Measurements from ENCODE around the gene PARD3B. TPM values are rescaled to one million over a fixed set of nuclear protein-coding genes. Genes with fewer than 3 reads are reported as not detected.

The PARD3B gene
- total RNA-seq, 1 experiment from 2014 or later: 0.37 TPM

DNA sequence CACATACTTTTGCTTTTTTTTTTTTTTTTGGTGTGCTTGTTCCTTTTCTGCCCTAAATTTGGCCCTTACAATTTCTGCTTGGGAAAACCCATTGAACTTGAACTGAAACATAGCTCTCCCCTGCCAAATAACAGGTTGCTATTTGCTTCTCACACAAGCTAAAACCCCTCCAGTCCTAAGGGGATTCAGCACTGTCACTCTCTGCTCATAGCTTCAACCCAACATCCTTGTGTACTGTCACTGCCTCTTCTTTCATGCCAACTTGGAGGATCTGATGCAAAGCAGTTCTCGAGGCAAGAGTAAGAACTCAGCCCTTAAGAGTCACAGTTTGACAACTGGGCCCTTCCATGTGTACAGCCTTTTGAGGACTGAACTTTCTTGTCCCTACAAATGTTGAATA is 1106.4 kb downstream of the PARD3B start:
- no peak for DNase-seq (ENCODE audit: low read depth, low spot score)
- in situ Hi-C loops (cut with HindIII; ENCODE audit: low pct_unique_long_range_greater_than_20kb, low sequenced_read_pairs): no loop called here

DNA sequence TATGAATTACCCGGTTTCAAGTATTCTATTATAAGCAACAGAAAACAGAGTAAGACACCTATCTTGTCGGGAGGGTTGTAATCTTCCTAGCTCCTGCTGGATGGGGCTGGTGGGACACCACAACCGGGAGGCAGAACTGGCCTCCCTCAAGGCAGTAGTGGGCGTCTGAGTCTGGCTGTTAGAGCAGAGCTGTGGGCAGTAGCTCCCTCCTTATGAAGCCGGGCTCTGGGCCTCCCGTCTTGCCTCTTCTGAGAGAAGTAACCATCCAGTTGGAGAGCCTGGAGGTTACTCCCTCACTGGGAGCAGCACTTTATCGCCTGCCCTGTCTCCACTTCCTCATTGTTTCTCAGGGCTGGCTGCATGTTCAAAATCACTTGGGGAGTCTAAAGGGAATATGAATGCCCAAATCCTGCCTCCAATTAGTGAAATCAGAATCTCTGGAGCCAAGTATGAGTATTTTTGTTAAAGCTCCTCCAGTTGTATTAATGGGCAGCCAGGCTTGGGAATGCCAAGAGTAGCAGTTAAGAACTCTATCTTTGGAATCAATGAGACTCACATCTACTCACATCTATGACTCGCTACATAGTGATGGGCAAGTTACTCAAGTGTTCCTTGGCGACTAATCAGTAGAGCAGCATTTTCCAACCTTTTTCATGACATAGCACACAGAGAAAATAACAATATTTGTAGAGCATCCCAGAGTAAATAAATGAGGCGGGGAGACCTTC is 1109.8 kb downstream of the PARD3B start:
- in situ Hi-C loops (cut with HindIII; ENCODE audit: low pct_unique_long_range_greater_than_20kb, low sequenced_read_pairs): no loop called here
- DNase-seq (ENCODE audit: low read depth, low spot score): no peak

DNA sequence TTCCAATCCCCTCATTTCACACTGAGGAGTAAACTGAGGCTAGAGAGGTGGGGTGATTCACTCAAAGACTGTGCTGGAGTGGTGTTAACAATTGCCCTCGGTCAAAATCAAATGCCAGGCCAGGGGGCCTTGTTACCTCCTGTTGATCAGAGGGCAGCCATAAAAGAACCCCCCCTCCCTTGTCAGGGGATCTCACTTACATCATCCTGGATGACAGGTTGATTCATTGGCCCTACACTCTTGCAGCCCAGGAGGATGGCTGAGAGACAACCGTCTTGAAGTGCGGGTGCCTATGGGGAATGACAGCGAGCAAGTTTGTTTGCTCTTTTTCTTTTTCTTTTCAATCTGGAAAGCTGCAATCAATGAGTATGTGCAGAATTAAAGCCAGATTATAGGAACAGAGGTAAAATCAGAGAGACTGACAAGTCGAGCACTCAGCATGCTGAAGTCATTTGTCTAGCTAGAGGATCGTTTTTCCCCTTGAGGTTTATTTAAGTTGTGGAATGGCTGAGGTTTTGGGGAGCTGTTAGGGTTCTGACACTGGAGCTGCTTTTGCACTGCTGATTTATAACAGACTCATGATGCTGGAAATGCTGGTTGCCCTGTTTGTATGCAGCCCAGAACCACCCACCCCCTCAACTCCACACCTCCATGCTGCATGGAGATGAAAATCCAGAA is 1110.6 kb downstream of the PARD3B start:
- in situ Hi-C loops (cut with HindIII; ENCODE audit: low pct_unique_long_range_greater_than_20kb, low sequenced_read_pairs): no loop called here
- DNase-seq (ENCODE audit: low read depth, low spot score): no peak

DNA sequence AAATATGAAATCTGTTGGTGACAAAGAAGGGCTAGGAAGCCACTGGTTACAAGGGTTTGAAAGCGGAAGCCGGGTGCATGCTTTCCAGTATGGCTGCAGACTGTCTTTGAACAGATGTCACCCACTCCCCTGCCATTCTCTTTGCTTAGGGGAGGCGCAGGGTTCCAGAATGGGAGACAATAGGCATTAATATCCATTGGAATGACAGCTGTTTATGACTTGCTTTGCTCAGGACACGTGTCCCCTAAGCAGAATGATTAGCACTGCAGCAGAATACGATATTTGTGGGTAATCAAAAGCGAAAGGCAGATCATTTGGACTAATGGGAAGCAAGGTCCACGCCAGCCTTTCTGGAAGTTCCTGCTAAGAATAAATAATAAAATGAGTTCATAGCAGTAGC is 1111.2 kb downstream of the PARD3B start:
- DNase-seq (ENCODE audit: low read depth, low spot score): no peak
- in situ Hi-C loops (cut with HindIII; ENCODE audit: low pct_unique_long_range_greater_than_20kb, low sequenced_read_pairs): no loop called here

DNA sequence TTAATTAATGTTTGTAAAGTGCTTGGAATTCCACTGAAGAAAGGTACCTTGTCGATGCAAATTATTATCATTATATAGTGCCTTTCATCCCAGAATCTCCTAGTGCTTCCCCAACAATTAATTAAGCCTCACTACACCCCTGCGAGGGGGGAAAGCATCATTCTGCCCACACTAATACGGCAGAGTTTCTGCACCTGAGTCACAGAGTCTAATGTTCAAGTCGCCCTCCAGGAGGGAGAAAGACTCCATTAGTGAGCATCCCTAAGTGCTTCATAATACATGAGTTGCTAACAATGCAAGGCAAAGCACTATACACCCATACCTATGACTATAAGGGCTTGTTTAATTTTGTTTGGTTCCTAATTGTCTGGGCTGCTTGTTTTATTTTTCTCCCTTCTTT is 1111.7 kb downstream of the PARD3B start:
- in situ Hi-C loops (cut with HindIII; ENCODE audit: low pct_unique_long_range_greater_than_20kb, low sequenced_read_pairs): no loop called here
- DNase-seq (ENCODE audit: low read depth, low spot score): no peak

DNA sequence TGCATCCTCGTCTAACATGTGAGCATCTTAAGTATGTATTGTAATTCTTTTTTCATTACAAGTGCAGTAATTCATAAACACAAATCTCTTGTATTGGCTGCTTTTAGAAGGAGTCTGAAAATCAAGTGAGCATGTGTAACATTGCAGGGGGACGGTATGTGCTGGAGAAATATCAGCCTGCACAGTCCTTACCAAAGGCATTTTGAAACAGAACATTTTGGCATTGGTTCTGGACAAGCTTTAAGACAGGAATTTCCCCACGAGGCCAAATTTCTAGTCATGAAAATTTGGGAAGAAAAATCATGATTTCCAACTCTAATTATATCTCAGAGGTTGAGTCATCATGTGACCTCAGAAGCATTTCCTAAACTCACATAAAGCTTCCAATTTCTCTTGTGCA is 1112.3 kb downstream of the PARD3B start:
- in situ Hi-C loops (cut with HindIII; ENCODE audit: low pct_unique_long_range_greater_than_20kb, low sequenced_read_pairs): no loop called here
- DNase-seq (ENCODE audit: low read depth, low spot score): no peak

DNA sequence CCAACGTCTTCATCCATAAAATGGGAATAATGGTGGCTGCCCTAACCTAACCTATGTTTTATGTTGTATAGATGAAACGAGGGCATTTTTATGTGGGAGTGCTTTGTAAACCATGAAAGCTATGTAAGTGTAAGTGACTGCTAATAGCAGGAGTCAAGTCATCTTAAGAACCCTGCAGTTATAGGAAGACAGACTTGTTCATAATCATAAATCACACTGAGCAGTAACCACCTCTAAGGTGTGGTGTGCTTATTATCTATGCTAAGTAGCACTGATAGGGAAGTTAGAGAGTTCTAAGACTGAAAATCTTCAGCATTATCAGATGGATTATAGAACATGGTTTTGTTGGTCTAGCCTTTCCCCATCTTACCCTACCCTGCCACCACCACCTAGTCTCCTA is 1112.8 kb downstream of the PARD3B start:
- DNase-seq (ENCODE audit: low read depth, low spot score): no peak
- in situ Hi-C loops (cut with HindIII; ENCODE audit: low pct_unique_long_range_greater_than_20kb, low sequenced_read_pairs): no loop called here

DNA sequence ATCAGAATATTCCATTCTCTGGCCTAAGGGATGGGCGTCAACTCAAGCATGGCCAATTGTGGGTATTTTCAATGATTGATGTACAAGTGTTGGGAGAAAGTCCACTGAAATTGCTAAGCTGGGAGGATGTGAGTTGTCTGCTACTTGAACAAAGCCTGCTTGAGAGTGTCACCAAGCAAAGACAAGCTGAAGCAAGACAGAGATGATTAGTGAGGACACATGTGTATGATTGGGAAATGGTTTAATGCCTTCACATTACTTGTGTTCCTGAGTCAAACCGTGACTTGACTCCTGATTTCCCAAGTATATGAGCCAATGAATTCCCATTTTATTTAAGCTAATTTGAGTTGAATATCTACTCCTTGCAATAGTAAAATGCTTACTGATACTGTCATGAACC is 1113.3 kb downstream of the PARD3B start:
- DNase-seq (ENCODE audit: low read depth, low spot score): no peak
- in situ Hi-C loops (cut with HindIII; ENCODE audit: low pct_unique_long_range_greater_than_20kb, low sequenced_read_pairs): no loop called here

DNA sequence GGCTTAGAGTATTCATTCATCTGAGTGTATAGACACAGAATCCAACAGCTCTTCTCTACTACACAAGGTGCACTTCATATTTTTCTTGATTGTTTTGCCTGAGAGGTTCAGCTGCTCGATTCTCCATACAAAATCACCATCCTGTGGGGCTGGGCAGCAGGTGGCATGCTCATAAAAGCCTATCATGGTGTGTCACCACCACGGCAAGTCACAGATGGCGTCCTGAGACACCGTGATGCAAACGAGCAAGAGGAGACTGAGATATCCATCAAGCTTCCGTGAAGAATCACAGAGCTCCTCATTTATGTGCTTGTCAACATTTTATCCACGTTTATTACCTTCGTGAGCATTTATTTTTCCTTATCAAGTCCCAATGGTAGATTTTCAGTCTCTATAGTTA is 1114.6 kb downstream of the PARD3B start:
- in situ Hi-C loops (cut with HindIII; ENCODE audit: low pct_unique_long_range_greater_than_20kb, low sequenced_read_pairs): no loop called here
- DNase-seq (ENCODE audit: low read depth, low spot score): no peak

DNA sequence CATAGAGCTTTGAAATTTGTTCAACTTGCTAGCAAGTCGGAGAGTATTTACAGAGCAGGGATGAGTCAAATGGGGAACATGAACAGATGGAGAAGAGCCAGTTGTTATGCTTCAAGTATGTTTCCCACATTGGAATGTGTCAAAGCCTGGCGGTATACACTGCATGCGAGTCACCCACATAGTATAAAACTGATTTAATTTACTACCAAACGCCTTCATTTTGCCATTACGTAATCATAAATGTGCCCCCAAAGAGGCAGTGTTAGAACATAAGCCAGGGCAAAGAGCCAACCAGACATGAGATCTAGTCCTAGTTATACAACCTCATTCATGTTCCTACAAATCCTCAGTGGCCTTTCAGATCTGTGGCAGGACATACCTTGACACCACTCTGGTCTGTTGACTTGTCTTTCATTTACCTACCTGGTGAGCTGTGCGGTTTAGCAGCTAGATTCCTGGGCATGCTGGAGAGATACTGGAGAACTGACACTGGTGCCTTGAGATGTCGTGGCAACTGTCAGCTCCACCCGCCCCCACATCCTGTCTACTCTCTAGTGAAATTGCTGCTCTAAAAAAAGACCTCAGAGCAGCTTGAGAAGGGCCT is 1115.3 kb downstream of the PARD3B start:
- in situ Hi-C loops (cut with HindIII; ENCODE audit: low pct_unique_long_range_greater_than_20kb, low sequenced_read_pairs): no loop called here
- DNase-seq (ENCODE audit: low read depth, low spot score): no peak

DNA sequence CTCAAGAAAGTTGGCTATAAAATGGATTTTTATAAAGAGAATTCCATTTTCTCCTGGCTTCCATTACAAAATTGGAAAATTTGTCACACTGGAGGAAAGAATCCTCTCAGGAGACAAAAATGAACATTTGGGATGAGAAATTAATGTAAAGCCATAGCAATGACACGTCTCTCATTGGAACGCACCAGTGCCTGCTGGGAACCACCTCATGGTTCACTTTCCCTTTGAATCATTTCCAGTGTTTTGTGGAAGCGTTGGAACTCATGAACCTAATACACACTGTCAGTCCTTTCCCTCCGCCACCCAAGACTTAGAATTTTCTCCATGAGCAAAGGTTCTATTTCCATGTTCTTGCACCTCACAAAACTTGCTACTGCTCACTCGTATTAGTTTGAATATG is 1116.0 kb downstream of the PARD3B start:
- no peak for DNase-seq (ENCODE audit: low read depth, low spot score)
- in situ Hi-C loops (cut with HindIII; ENCODE audit: low pct_unique_long_range_greater_than_20kb, low sequenced_read_pairs): no loop called here

DNA sequence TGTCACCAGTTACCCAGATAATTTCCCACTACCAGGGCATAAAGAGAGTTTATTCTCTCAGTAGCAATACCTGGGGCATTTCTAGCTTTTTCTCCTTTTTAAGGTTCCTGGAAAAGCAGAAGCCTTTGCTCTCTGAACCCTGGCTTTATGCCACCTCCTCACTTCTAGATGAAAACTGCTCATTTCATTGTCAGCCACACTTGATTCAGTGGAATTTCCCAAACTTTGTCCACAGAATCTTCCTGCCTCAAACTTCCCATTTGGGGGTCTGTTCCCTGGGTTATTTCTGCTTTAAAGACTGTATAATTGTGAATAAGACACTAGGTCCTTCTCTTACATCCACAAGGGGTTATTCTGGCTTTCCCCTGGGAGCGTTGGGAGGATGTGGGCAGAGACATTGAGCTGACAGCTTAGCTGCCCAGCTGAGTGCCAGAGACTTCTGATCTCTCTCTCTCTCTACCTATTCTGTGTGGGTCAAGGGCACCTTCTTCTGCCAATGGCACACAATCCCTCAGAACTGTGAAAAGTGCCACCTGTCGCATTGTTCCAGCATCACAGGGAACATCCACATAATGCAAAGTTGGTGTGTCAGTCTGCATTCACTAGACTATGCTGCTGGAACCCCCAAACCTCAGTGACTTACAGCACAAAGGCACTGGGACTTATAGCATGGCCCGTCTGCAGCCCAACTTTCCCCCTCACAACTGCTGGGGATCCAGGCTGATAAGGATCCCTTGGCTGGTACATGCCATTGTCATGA is 1117.1 kb downstream of the PARD3B start:
- in situ Hi-C loops (cut with HindIII; ENCODE audit: low pct_unique_long_range_greater_than_20kb, low sequenced_read_pairs): no loop called here
- no peak for DNase-seq (ENCODE audit: low read depth, low spot score)

DNA sequence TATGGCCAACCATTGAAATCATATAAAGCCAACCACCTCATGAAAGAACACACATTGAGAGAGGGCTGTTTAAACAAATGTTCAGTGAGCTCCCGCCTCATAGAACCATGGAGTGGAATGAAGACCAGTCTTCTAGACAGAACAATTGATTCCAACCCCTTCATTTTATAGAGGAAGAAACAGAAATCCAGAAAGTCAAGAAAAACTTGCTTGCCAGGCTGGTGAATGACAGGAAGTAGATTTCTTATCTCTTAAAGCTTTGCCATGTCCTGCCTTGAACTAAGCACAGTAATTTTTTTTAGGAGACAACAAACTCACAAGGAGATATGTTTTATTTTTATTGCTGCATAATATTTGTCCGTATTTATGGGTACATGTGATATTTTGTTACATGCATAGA is 1120.5 kb downstream of the PARD3B start:
- DNase-seq (ENCODE audit: low read depth, low spot score): no peak
- in situ Hi-C loops (cut with HindIII; ENCODE audit: low pct_unique_long_range_greater_than_20kb, low sequenced_read_pairs): no loop called here

Small RNA genes lying within 50 kb of the gene (small RNA-seq; reads per million reads assigned to genes)
- gene AC008171.1: 0 reads per million in 2 experiments
